Measurements from ENCODE around the gene C4A. TPM values are rescaled to one million over a fixed set of nuclear protein-coding genes. Genes with fewer than 3 reads are reported as not detected.
"Not testable (repeated sequence)": the region's sequence is repeated elsewhere in the genome, so short reads cannot be mapped to it uniquely, and the experiment has no call there.

Gene C4A
- total RNA-seq, 1 donor from 2014 or later: 4.6 TPM

DNA sequence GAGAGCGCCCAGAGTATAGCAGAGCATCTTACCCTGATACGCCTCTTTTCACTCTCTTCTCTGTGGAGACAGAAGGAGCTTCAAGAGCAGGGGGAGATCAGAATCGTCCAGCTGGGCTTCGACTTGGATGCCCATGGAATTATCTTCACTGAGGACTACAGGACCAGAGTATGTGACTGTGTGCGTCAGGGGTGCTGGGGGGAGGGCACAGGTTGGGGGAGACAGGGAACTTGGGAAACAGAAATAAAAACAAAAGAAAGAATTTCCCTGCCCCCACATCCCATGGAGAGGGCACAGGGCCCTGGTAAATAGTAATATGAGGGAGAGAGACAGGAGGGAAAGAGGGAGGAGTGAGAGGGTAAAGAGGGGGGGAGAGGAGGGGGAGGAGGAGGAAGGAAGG lies 3.0 kb upstream of the C4A start:
- no peak for FAIRE-seq
- no peak overlapping the region for H3K4me2 ChIP-seq (ENCODE audit: low read length)
- Mint-ChIP-seq H3K4me3 (ENCODE audit: unreplicated experiment) (no peak overlapping the region), H3K9me3 (ENCODE audit: unreplicated experiment) (no peaks in the 10 kb centered on the region), H3K36me3 (ENCODE audit: low read depth, unreplicated experiment) (peaks cover 12% of the 10 kb centered on the region), H3K27ac (ENCODE audit: unreplicated experiment) (no peak overlapping the region), H3K27me3 (ENCODE audit: low read depth, unreplicated experiment) (no peaks in the 10 kb centered on the region), H3K4me1 (ENCODE audit: low read depth, unreplicated experiment) (no peaks in the 10 kb centered on the region)
- H3K4me1 ChIP-seq (ENCODE audit: insufficient read depth, low read length): no peaks in the 10 kb centered on the region
- TF ChIP-seq CTCF (IDR thresholded peaks at IDR 0.05; ENCODE audit: insufficient read depth, low read depth, low read length) (no peak), EZH2 (IDR thresholded peaks at IDR 0.05; ENCODE audit: insufficient read depth, low read length) (no peak)
- peaks cover 2% of the 10 kb centered on the region for H3K36me3 ChIP-seq (ENCODE audit: insufficient read depth, low read length)
- no peak overlapping the region for H3K27ac ChIP-seq (ENCODE audit: low read depth, low read length)
- DNase-seq (ENCODE audit: low read depth): no peak
- H3K9ac ChIP-seq (ENCODE audit: low read length): no peak overlapping the region
- peaks cover 12% of the 10 kb centered on the region for H3K79me2 ChIP-seq (ENCODE audit: insufficient read depth, low read length)
- H3K27me3 ChIP-seq (ENCODE audit: insufficient read depth, low read length): no peaks in the 10 kb centered on the region
- H2AFZ ChIP-seq (ENCODE audit: low read depth, low read length): no peak overlapping the region
- no peak overlapping the region for H3K4me3 ChIP-seq (ENCODE audit: insufficient read depth, low read depth, low read length)
- no peaks in the 10 kb centered on the region for H3K9me3 ChIP-seq (ENCODE audit: insufficient read depth, low read depth, low read length)
- H4K20me1 ChIP-seq (ENCODE audit: insufficient read depth, low read length): no peaks in the 10 kb centered on the region

GRCh38 chr6:31979238-31979898 lies 2.5 kb upstream of the C4A start:
- no peak for TF ChIP-seq CTCF (IDR thresholded peaks at IDR 0.05; ENCODE audit: insufficient read depth, low read depth, low read length)
- TF ChIP-seq EZH2 (IDR thresholded peaks at IDR 0.05; ENCODE audit: insufficient read depth, low read length): no peak
- H3K4me1 ChIP-seq (ENCODE audit: insufficient read depth, low read length): no peaks in the 10 kb centered on the region
- no peak overlapping the region for H2AFZ ChIP-seq (ENCODE audit: low read depth, low read length)
- H3K27me3 Mint-ChIP-seq (ENCODE audit: low read depth, unreplicated experiment): no peaks in the 10 kb centered on the region
- no peaks in the 10 kb centered on the region for H3K27me3 ChIP-seq (ENCODE audit: insufficient read depth, low read length)
- no peaks in the 10 kb centered on the region for H3K4me1 Mint-ChIP-seq (ENCODE audit: low read depth, unreplicated experiment)
- H3K9ac ChIP-seq (ENCODE audit: low read length): no peak overlapping the region
- H3K27ac ChIP-seq (ENCODE audit: low read depth, low read length): no peak overlapping the region
- FAIRE-seq (no peak), DNase-seq (ENCODE audit: low read depth) (no peak)
- H3K36me3 ChIP-seq (ENCODE audit: insufficient read depth, low read length): peaks cover 2% of the 10 kb centered on the region
- H3K36me3 Mint-ChIP-seq (ENCODE audit: low read depth, unreplicated experiment): peaks cover 12% of the 10 kb centered on the region
- H3K4me3 ChIP-seq (ENCODE audit: insufficient read depth, low read depth, low read length): no peak overlapping the region
- no peaks in the 10 kb centered on the region for H4K20me1 ChIP-seq (ENCODE audit: insufficient read depth, low read length)
- H3K79me2 ChIP-seq (ENCODE audit: insufficient read depth, low read length): peaks cover 6% of the 10 kb centered on the region
- no peaks in the 10 kb centered on the region for H3K9me3 Mint-ChIP-seq (ENCODE audit: unreplicated experiment)
- H3K4me2 ChIP-seq (ENCODE audit: low read length): no peak overlapping the region
- no peaks in the 10 kb centered on the region for H3K9me3 ChIP-seq (ENCODE audit: insufficient read depth, low read depth, low read length)
- no peak overlapping the region for H3K4me3 Mint-ChIP-seq (ENCODE audit: unreplicated experiment)
- no peak overlapping the region for H3K27ac Mint-ChIP-seq (ENCODE audit: unreplicated experiment)

DNA sequence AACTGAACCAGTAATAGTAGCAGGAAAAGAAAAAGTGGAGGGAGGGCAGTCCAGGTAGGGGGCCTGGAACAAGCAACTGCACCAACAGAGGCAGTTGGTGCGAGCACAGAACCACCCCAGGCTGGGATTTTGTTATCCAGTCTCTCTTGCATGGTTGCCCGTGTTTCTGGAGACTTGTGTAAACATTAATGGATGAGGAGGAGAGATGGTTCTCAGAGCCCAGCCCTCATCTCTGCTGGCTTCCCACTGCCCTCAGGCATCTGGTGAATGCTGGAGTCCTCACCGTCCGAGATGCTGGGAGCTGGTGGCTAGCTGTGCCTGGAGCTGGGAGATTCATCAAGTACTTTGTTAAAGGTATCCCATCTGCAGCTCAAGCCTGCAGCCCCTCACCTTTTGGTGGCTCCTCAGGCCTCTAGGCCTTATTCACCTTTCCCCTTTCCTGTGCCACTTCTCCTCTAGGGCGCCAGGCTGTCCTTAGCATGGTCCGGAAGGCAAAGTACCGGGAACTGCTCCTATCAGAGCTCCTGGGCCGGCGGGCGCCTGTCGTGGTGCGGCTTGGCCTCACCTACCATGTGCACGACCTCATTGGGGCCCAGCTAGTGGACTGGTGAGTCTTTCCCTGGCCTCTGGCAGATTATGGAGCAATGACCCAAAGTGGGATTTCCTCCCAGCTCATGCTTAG lies 1.5 kb upstream of the C4A start:
- not testable (repeated sequence) for H3K27ac ChIP-seq (ENCODE audit: low read depth, low read length); H3K4me1 ChIP-seq (ENCODE audit: insufficient read depth, low read length); H3K9me3 ChIP-seq (ENCODE audit: insufficient read depth, low read depth, low read length); H3K27me3 ChIP-seq (ENCODE audit: insufficient read depth, low read length); DNase-seq (ENCODE audit: low read depth); H3K36me3 ChIP-seq (ENCODE audit: insufficient read depth, low read length); H3K9me3 Mint-ChIP-seq (ENCODE audit: unreplicated experiment); H3K9ac ChIP-seq (ENCODE audit: low read length); H3K27me3 Mint-ChIP-seq (ENCODE audit: low read depth, unreplicated experiment); H3K4me3 Mint-ChIP-seq (ENCODE audit: unreplicated experiment); H3K4me3 ChIP-seq (ENCODE audit: insufficient read depth, low read depth, low read length); H3K79me2 ChIP-seq (ENCODE audit: insufficient read depth, low read length); FAIRE-seq; H4K20me1 ChIP-seq (ENCODE audit: insufficient read depth, low read length); H3K4me2 ChIP-seq (ENCODE audit: low read length); H3K36me3 Mint-ChIP-seq (ENCODE audit: low read depth, unreplicated experiment); H2AFZ ChIP-seq (ENCODE audit: low read depth, low read length); H3K4me1 Mint-ChIP-seq (ENCODE audit: low read depth, unreplicated experiment); H3K27ac Mint-ChIP-seq (ENCODE audit: unreplicated experiment)

- H3K27ac Mint-ChIP-seq (ENCODE audit: unreplicated experiment); H3K4me2 ChIP-seq (ENCODE audit: low read length); H4K20me1 ChIP-seq (ENCODE audit: insufficient read depth, low read length); DNase-seq (ENCODE audit: low read depth); H3K9me3 ChIP-seq (ENCODE audit: insufficient read depth, low read depth, low read length); H3K9ac ChIP-seq (ENCODE audit: low read length); H2AFZ ChIP-seq (ENCODE audit: low read depth, low read length); H3K27ac ChIP-seq (ENCODE audit: low read depth, low read length); H3K79me2 ChIP-seq (ENCODE audit: insufficient read depth, low read length); H3K4me3 Mint-ChIP-seq (ENCODE audit: unreplicated experiment); H3K4me3 ChIP-seq (ENCODE audit: insufficient read depth, low read depth, low read length); H3K27me3 Mint-ChIP-seq (ENCODE audit: low read depth, unreplicated experiment); H3K36me3 Mint-ChIP-seq (ENCODE audit: low read depth, unreplicated experiment); H3K4me1 ChIP-seq (ENCODE audit: insufficient read depth, low read length); H3K9me3 Mint-ChIP-seq (ENCODE audit: unreplicated experiment); FAIRE-seq; H3K36me3 ChIP-seq (ENCODE audit: insufficient read depth, low read length); H3K4me1 Mint-ChIP-seq (ENCODE audit: low read depth, unreplicated experiment); H3K27me3 ChIP-seq (ENCODE audit: insufficient read depth, low read length): not testable (repeated sequence)
Measured at GRCh38 chr6:31980998-31981397, 859 bp upstream of the C4A start.

Measured in astrocyte (in vitro differentiated cells and primary cell).